K562 (cell line): ENCODE data around the gene HRCT1. TPM values are rescaled to one million over a fixed set of nuclear protein-coding genes. Genes with fewer than 3 reads are reported as not detected.

Experiments used
- ATAC-seq: fragments of 200-7000 bp; cut with Tn5 transposase; 3 replicates; pipeline ENCODE4 v1.9.1; 2020; ENCODE audit warnings: moderate library complexity
- BruUV-seq: library from RNA; stranded (reverse); fragments of 400-500 nt; replicated peaks from 2 replicates; lab custom pipeline; 2021; lab: Mats Ljungman, UMichigan
- CTCF ChIA-PET: fragments of 300-600 bp; formaldehyde crosslinking; extraction: SDS; loops from one replicate; lab custom pipeline; 2021; ENCODE audit warnings: low intra/inter-chr PET ratio; lab: Yijun Ruan, JAX
- POLR2A ChIA-PET: fragments of 300-600, 350-650 bp; sonication (Branson Sonifier 250); formaldehyde crosslinking; extraction: SDS; loops from one replicate; lab custom pipeline; 2021; ENCODE audit warnings: antibody characterized with exemption, inconsistent platforms; lab: Yijun Ruan, JAX
- DNase-seq, 4 experiments: peaks; one replicate each; pipeline versions ENCODE4 v3.0.0 to v3.0.0-alpha.2; 2011 to 2018; ENCODE audit warnings: low spot score in 3 of 4, mixed read lengths in 3 of 4; ENCODE audit errors: extremely low read depth in 1 of 4
- FAIRE-seq: peaks from 2 replicates; lab custom pipeline; 2011; peaks lifted over from hg19 to GRCh38; lab: Jason Lieb, UNC
- H2AFZ ChIP-seq: 2 replicates; pipeline ENCODE4 v1.6.0; 2011; ENCODE audit warnings: low read depth, low read length, control low read depth, inconsistent platforms
- H3K27ac ChIP-seq: fragments of 200-600 bp; 3 replicates; pipeline ENCODE4 v1.8.0; 2011; ENCODE audit warnings: low read depth, mild to moderate bottlenecking, control low read depth, inconsistent platforms, low read length, moderate library complexity, mixed read lengths; ENCODE audit errors: extremely low read depth
- H3K27me3 ChIP-seq, 2 experiments: fragments of 300-600 bp in 1 of 2; 2 replicates in 1 of 2; 3 replicates in 1 of 2; pipeline versions ENCODE4 v1.6.0 to v1.8.0; 2011; ENCODE audit warnings: inconsistent platforms in 2 of 2, low read length in 2 of 2, mild to moderate bottlenecking in 1 of 2, mixed read lengths in 1 of 2, moderate library complexity in 1 of 2; ENCODE audit not compliant: control insufficient read depth in 2 of 2, insufficient read depth in 2 of 2
- H3K36me3 ChIP-seq: fragments of 300-600 bp; 3 replicates; pipeline ENCODE4 v1.8.0; 2011; ENCODE audit warnings: mild to moderate bottlenecking, low read length, inconsistent platforms; ENCODE audit not compliant: control insufficient read depth, insufficient read depth
- H3K4me1 ChIP-seq, 2 experiments: fragments of 200-600 bp in 1 of 2; replicated peaks in 1 of 2; 2 replicates in 1 of 2; 3 replicates in 1 of 2; pipeline versions ENCODE4 v1.5.1 to v1.8.0; 2011; ENCODE audit warnings: inconsistent platforms in 2 of 2, low read length in 2 of 2, mild to moderate bottlenecking in 1 of 2, mixed read lengths in 1 of 2, moderate library complexity in 1 of 2; ENCODE audit not compliant: control insufficient read depth in 2 of 2, insufficient read depth in 2 of 2
- H3K4me2 ChIP-seq: 2 replicates; pipeline ENCODE4 v1.6.1; 2011; ENCODE audit warnings: low read length, control low read depth, inconsistent platforms, mixed read lengths; ENCODE audit not compliant: insufficient read depth
- H3K4me3 ChIP-seq: fragments of 200-600 bp; sonication (generic), shearing (Covaris generic); 2 replicates; pipeline ENCODE4 v1.5.1; 2016; ENCODE audit warnings: control low read depth, inconsistent platforms
- H3K79me2 ChIP-seq: fragments of 200-600 bp; 3 replicates; pipeline ENCODE4 v1.8.0; 2011; ENCODE audit warnings: low read length, inconsistent platforms; ENCODE audit not compliant: control insufficient read depth, insufficient read depth
- H3K9ac ChIP-seq, 2 experiments: 2 replicates each; pipeline versions ENCODE4 v1.6.0 to v1.6.1; 2011; ENCODE audit warnings: low read depth in 2 of 2, low read length in 2 of 2, control low read depth in 1 of 2, inconsistent platforms in 1 of 2, mild to moderate bottlenecking in 1 of 2, mixed read lengths in 1 of 2; ENCODE audit not compliant: insufficient read depth in 1 of 2
- H3K9me1 ChIP-seq: one replicate; pipeline ENCODE4 v1.6.0; 2011; ENCODE audit warnings: inconsistent platforms, mild to moderate bottlenecking, low read length, moderate library complexity; ENCODE audit not compliant: control insufficient read depth, insufficient read depth
- H3K9me3 ChIP-seq: replicated peaks from 2 replicates; pipeline ENCODE4 v1.5.1; 2011; ENCODE audit warnings: low read depth, low read length, inconsistent platforms; ENCODE audit not compliant: control insufficient read depth, insufficient read depth
- H4K20me1 ChIP-seq: replicated peaks from 2 replicates; pipeline ENCODE4 v1.6.1; 2011; ENCODE audit warnings: low read length, inconsistent platforms, mixed read lengths; ENCODE audit not compliant: control insufficient read depth, insufficient read depth
- ATF2 ChIP-seq: sonication (generic); formaldehyde crosslinking; IDR thresholded peaks from 2 replicates; pipeline ENCODE4 v1.8.1; 2022; ENCODE audit warnings: missing genetic modification reagents
- BACH1 ChIP-seq: fragments of 200-800 bp; sonication (Bioruptor generic); IDR thresholded peaks from 2 replicates; pipeline ENCODE4 v1.6.1; 2016; ENCODE audit warnings: missing genetic modification characterization, missing compliant biosample characterization
- CLOCK ChIP-seq: fragments of 250-450 bp; sonication (Bioruptor Pico); IDR thresholded peaks from 2 replicates; pipeline ENCODE4 v1.4.0; 2020; ENCODE audit warnings: mild to moderate bottlenecking, moderate library complexity, borderline replicate concordance
- CREB1 ChIP-seq, 2 experiments: sonication (generic) in 1 of 2; formaldehyde crosslinking in 1 of 2; IDR thresholded peaks; 2 replicates each; pipeline versions ENCODE4 v1.6.1 to v1.8.0; 2012 to 2022; ENCODE audit warnings: inconsistent platforms in 1 of 2, mild to moderate bottlenecking in 1 of 2, missing genetic modification reagents in 1 of 2, moderate library complexity in 1 of 2
- FIP1L1 ChIP-seq: fragments of 200-400 bp; formaldehyde crosslinking; IDR thresholded peaks from 2 replicates; pipeline ENCODE4 v1.6.1; 2018; ENCODE audit warnings: mild to moderate bottlenecking, low read depth, low read length; ENCODE audit not compliant: poor library complexity, severe bottlenecking
- HMG20B ChIP-seq: fragments of 250-450 bp; sonication (Bioruptor Pico); IDR thresholded peaks from 2 replicates; pipeline ENCODE4 v1.5.0; 2021; ENCODE audit warnings: mild to moderate bottlenecking
- POLR2A ChIP-seq: fragments of 450-650 bp; conservative IDR thresholded peaks from 2 replicates; pipeline ENCODE4 v1.6.1; 2016
- RBM39 ChIP-seq: fragments of 200-400 bp; formaldehyde crosslinking; optimal IDR thresholded peaks from 2 replicates; pipeline ENCODE3; 2018; ENCODE audit warnings: low read depth, low read length
- SREBF2 ChIP-seq: sonication (generic); formaldehyde crosslinking; IDR thresholded peaks from 2 replicates; pipeline ENCODE4 v1.4.0; 2020; ENCODE audit warnings: mild to moderate bottlenecking, missing genetic modification reagents
- ZNF197 ChIP-seq: fragments of 200-800 bp; sonication (Bioruptor generic); IDR thresholded peaks from 2 replicates; pipeline ENCODE4 v1.6.1; 2016; ENCODE audit warnings: low read depth, missing genetic modification characterization, missing compliant biosample characterization
- ZNF280A ChIP-seq: fragments of 450-650 bp; IDR thresholded peaks from 2 replicates; pipeline ENCODE4 v1.6.1; 2018; ENCODE audit warnings: mild to moderate bottlenecking, low read depth; ENCODE audit not compliant: partially characterized antibody
- WGBS: fragments of 100-300 bp; shearing (Covaris generic); methylation state at CpG from one replicate; pipeline ENCODE4 v1.1.6; 2016; ENCODE audit warnings: low coverage, mixed read lengths; ENCODE audit not compliant: insufficient coverage; ENCODE audit errors: missing lambda C conversion rate; 5-methylcytosine and 5-hydroxymethylcytosine counted together
- in situ Hi-C: fragments of 300-500 bp; cut with MboI; formaldehyde crosslinking; loops from 4 replicates; pipeline ENCODE4 v1.15.0; 2018; ENCODE audit warnings: inconsistent platforms, mixed read lengths
- intact Hi-C: fragments of 100-400 bp; cut with micrococcal nuclease; formaldehyde crosslinking; loops from 2 replicates; pipeline ENCODE4 v1.14.2; 2022
- polyA plus RNA-seq, 8 experiments: library from polyadenylated mRNA; depleted of rRNA in 4 of 8; stranded (reverse) in 5 of 8; unstranded in 3 of 8; fragments of >200 nt; fragmentation: Nextera tagmentation in 2 of 8; fragmentation: Illumina TruSeq in 1 of 8; extraction: Ambion mirVana in 2 of 8; extraction: Trizol in 1 of 8; gene quantifications; 2 replicates each; pipeline versions ENCODE4 v1.2.1 to v1.2.3, GENCODE V29; 2011 to 2014; ENCODE audit warnings: inconsistent platforms in 1 of 8, missing spikeins in 1 of 8
- total RNA-seq, 7 experiments: library from RNA; depleted of rRNA in 6 of 7; stranded (reverse); fragments of >200 nt in 6 of 7; fragmentation: Illumina TruSeq in 2 of 7; extraction: Trizol in 2 of 7; gene quantifications; 2 replicates each; pipeline versions ENCODE4 v1.2.1 to v1.2.3, GENCODE V29; 2011 to 2021; ENCODE audit warnings: low replicate concordance in 1 of 7
- TF ChIP-seq, protein P1 (sequence below): fragments of 450-650 bp; formaldehyde crosslinking; IDR thresholded peaks from 2 replicates; pipeline ENCODE4 v1.4.0; 2020; ENCODE audit warnings: mild to moderate bottlenecking, moderate library complexity

HRCT1 gene
- total and polyA plus RNA-seq, 9 of the 15 experiments (the other 6 are each of a cell fraction or from before 2014, with no cell fraction given) = 0.40 TPM; not detected in 8

GRCh38 chr9:35882263-35882848 lies 23.6 kb upstream of the HRCT1 start (continued):
- TF ChIP-seq, protein P1, sequence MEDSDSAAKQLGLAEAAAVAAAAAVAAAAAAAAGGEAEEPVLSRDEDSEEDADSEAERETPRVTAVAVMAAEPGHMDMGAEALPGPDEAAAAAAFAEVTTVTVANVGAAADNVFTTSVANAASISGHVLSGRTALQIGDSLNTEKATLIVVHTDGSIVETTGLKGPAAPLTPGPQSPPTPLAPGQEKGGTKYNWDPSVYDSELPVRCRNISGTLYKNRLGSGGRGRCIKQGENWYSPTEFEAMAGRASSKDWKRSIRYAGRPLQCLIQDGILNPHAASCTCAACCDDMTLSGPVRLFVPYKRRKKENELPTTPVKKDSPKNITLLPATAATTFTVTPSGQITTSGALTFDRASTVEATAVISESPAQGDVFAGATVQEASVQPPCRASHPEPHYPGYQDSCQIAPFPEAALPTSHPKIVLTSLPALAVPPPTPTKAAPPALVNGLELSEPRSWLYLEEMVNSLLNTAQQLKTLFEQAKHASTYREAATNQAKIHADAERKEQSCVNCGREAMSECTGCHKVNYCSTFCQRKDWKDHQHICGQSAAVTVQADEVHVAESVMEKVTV (CRISPR knock-in tag) = peak; percentile 60; the same call in 1 of the 2 replicates

GRCh38 chr9:35882996-35883395 lies 23.0 kb upstream of the HRCT1 start:
- no peak overlapping the region for H3K27ac ChIP-seq
- H3K9me1 ChIP-seq = no peaks in the 10 kb centered on the region
- no peak overlapping the region for H3K4me3 ChIP-seq
- CTCF ChIA-PET = interaction anchor here (1.0 to 3.0 kb wide), 3 partner anchors 57 to 145 kb away, joined by 3 to 28 read pairs (median 19); partner anchors contain the start of gene NPR2
- FAIRE-seq (no peak), DNase-seq (no peak), ATAC-seq (no peak)
- H3K4me2 ChIP-seq = no peak overlapping the region
- intact Hi-C loops = loop anchor here (1.0 to 5.0 kb wide), 3 partner anchors 56 to 236 kb away; no protein-coding TSS in a partner anchor
- no peaks in the 10 kb centered on the region for H4K20me1 ChIP-seq
- H3K27me3 ChIP-seq = no peaks in the 10 kb centered on the region
- H2AFZ ChIP-seq = no peak overlapping the region
- no peaks in the 10 kb centered on the region for H3K79me2 ChIP-seq
- no peak overlapping the region for H3K9ac ChIP-seq
- POLR2A ChIA-PET = interaction anchor here (0.9 kb wide), 1 partner anchor 147 kb away, joined by 3 read pairs; no protein-coding TSS in a partner anchor
- no peaks in the 10 kb centered on the region for H3K4me1 ChIP-seq
- in situ Hi-C loops = loop anchor here (10.0 kb wide), 1 partner anchor 88 kb away; the partner anchor contains the start of gene NPR2
- no peaks in the 10 kb centered on the region for H3K36me3 ChIP-seq
- 7% methylated on average over 3 of the region's 3 CpGs for WGBS
- no peaks in the 10 kb centered on the region for H3K9me3 ChIP-seq
- no TSS peak for BruUV-seq
- TF ChIP-seq ZNF280A (no peak), POLR2A (no peak), ZNF197 (CRISPR knock-in tag) (no peak), HMG20B (no peak), BACH1 (tag) (no peak), RBM39 (no peak), ATF2 (no peak), SREBF2 (CRISPR knock-in tag) (no peak), FIP1L1 (no peak), CREB1 (IDR thresholded peaks at IDR 0.05) (no peak), CREB1 (CRISPR knock-in tag; IDR thresholded peaks at IDR 0.05) (no peak), CLOCK (CRISPR knock-in tag) (no peak)
